ENCODE results near the gene THG1L.
A peak's percentile ranks its signal among the peaks of the same experiment; 100 is the strongest.

Gene THG1L

DNA sequence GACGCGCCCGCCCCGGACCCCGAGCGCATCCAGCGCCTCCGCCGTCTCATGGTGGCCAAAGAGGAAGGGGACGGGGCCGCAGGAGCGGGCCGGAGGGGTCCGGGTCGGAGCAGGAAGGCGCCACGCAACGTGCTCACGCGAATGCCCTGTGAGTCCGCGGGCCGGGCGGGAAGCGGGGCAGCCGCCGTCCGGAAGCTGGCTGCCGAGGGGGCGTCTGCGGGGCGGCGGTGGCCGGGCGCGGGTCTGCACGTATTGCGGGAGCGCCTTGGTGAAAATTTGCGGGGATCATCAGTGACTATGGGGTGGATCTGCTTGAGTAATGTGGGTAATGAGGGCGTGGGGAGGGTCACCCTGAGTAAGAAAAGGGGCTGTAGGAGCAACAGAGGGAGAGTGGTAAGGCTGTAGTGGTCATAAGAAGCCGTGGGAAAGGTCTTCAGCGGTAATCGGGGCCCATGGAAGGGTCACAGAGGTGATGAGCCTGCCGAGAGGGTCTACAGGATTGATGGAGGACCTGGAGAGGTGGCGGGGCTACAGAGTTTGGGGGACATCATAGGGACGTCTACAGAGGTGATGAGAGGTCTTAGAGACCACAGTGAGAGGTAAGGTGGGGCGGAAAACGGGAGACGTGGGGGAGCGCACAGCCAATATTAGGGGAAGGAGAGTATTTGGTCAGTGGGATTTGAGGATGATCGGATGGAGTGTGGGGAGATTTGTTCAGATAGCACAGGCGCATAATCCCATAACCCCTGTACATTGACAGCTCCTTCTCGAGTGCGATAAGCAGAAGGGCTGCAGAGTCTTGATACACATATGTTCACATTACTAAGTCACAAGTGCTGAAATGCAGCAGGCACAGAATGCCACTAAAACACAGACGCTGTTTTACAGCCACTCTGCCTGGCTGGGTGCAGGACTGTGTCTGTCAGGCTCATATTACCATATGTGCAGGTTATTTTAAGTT, 13.1 kb downstream of the THG1L start:
- TF ChIP-seq ZFX (IDR thresholded peaks at IDR 0.05; ENCODE audit: borderline replicate concordance) = no peak
- TF ChIP-seq, protein P1, sequence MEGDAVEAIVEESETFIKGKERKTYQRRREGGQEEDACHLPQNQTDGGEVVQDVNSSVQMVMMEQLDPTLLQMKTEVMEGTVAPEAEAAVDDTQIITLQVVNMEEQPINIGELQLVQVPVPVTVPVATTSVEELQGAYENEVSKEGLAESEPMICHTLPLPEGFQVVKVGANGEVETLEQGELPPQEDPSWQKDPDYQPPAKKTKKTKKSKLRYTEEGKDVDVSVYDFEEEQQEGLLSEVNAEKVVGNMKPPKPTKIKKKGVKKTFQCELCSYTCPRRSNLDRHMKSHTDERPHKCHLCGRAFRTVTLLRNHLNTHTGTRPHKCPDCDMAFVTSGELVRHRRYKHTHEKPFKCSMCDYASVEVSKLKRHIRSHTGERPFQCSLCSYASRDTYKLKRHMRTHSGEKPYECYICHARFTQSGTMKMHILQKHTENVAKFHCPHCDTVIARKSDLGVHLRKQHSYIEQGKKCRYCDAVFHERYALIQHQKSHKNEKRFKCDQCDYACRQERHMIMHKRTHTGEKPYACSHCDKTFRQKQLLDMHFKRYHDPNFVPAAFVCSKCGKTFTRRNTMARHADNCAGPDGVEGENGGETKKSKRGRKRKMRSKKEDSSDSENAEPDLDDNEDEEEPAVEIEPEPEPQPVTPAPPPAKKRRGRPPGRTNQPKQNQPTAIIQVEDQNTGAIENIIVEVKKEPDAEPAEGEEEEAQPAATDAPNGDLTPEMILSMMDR (IDR thresholded peaks at IDR 0.05) = no peak
- H3K27ac ChIP-seq = peak overlapping the region; percentile 34; the same call in 1 of the 2 replicates

DNA sequence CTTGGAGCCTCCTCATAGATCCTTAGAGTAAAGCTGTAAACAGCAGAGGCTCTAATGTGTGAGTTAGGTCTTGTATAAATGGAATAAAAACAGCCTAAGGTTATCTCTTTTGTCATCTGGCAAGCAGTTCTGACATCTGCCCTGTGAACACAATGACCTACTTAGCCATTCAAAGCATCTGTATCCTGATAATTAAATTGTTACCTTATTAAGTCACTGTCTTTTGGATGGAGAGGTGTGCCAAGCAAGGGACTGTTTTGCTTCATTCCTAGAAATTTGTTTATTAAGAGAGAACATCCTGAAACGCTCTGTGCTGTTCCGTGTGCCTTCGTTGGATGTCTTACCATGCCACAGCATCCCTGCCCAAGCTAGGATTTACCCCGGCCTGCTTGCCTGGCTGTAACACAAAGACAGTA, 13.8 kb downstream of the THG1L start:
- TF ChIP-seq, protein P1 (IDR thresholded peaks at IDR 0.05) = no peak
- no peak for TF ChIP-seq ZFX (IDR thresholded peaks at IDR 0.05; ENCODE audit: borderline replicate concordance)
- H3K27ac ChIP-seq = no peak overlapping the region

DNA sequence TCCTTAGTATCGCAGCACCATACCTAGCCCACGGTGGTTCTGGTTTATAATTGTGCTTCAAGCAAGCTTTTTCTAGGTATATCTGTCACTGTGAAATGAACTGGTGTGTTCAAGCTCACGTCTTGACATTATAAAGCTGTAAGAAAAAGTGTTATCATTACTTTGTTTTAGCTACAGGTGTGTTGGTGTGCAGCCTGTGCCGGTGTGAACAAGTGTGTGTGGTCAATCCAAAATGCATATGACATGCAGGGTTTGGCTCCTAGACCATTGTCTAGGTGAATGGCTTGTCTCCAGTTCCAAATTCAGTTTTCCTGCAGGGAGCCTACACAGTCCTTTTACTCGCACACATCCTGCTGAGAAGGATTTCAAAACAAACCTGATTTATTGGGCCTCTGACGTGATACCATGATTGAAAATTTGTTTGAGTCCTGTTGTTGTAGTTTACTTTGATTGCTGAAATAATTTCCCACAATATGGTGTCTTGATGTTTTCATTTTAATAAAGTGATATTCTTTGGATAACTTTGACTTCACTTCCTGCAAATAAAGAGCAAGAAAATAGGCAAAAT, 16.0 kb downstream of the THG1L start:
- no peak overlapping the region for H3K27ac ChIP-seq

DNA sequence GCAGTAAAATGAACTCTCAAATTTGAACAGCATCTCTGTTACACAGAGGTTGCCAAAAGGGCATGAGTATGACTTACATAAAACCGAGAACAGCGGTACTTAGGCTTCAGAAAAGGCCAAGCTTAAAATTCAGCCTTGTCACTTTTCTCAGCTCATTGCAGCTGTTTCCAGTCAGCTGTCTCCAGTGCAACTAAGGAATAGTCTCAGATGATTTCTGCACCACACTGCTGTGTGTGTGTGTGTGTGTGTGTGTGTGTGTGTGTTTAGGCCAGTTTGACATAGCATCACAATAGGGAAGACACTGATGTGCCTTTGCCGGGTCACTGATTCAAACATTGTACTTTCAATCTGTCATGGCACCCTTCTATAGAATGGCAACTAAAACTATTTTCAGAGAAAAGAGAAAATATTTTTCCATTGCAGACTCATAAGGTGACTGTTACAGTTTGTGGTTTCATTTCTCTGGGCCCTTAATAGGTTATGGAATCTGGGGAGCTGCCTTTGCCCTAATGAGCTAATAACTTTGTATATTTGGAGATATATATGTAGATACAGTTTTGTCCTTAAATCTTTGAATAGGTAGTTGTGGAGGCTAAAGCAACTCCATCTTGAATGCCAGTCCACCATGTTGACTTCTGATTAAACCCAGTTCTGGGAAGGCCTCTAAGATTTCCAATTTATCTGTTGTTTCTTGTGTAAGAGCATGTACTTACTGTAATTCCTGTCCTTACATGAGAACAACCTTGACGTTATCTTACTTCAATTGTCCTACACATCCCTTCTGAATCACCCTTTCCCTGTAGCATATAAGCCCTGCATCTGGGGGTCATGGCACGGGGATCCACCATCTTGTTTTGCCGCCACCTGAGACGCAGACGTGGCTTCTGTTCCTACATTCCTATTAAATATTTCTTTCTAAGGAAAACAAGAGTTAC, 16.8 kb downstream of the THG1L start:
- TF ChIP-seq, protein P1 (IDR thresholded peaks at IDR 0.05) = no peak
- H3K27ac ChIP-seq = no peak overlapping the region

More for the DNA sequence above, 16.0 kb downstream of the THG1L start:
- TF ChIP-seq ZFX (IDR thresholded peaks at IDR 0.05; ENCODE audit: borderline replicate concordance) = no peak
- TF ChIP-seq, protein P1 (IDR thresholded peaks at IDR 0.05) = no peak

DNA sequence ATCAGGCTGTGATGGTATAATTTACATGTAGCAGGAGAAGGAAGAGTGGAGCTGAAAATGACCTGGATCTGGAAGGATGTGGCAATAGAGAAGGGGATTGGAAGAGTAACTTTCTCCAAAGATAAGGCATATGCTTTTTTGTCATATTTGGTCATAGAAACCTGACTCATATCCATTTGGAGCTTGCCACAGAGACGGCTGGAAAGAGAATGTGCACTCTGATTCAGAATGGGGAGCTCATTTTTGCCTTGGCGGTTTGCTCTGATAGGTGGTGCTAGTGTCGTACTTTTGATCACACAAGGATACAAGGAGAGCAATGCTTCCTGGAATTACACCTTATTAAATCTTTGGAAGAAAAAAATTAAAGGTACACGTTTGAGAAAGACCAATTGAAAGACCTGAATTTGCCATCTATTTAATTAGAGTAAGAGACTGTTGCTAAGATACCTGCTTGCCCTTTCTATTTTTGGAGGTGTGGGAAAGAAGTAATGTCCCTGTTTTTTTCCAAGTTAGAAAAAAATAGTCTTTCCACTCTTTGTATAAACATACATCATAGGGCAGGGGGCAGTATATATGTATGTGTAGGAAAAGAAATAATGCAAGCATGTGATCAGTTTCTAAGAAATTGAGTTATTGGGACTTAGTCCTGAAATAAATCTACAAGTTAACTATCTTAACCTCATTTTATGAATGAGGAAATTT, 17.7 kb downstream of the THG1L start:
- TF ChIP-seq, protein P1 (IDR thresholded peaks at IDR 0.05) = no peak
- no peak for TF ChIP-seq ZFX (IDR thresholded peaks at IDR 0.05; ENCODE audit: borderline replicate concordance)
- no peak overlapping the region for H3K27ac ChIP-seq

DNA sequence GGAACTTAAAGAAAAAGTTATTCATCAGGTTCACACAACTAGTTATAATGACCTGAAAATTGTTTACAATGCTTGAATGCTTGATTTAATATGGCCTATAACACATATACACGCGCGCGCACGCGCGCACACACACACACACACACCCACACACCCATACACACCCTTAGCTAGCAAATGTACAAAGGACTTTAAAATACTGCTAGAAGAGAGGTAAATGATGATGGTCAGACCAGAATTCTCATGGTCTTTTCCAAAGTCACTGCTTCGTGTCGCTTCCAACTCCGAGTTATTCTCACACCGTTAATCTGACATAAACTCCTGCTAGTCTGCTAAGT, 18.2 kb downstream of the THG1L start:
- H3K27ac ChIP-seq = no peak overlapping the region

More for the DNA sequence above, 18.2 kb downstream of the THG1L start:
- TF ChIP-seq, protein P1 (IDR thresholded peaks at IDR 0.05) = no peak
- no peak for TF ChIP-seq ZFX (IDR thresholded peaks at IDR 0.05; ENCODE audit: borderline replicate concordance)

All from 22Rv1 (cell line).